ENCODE measurements around the gene GPX3.

DNA sequence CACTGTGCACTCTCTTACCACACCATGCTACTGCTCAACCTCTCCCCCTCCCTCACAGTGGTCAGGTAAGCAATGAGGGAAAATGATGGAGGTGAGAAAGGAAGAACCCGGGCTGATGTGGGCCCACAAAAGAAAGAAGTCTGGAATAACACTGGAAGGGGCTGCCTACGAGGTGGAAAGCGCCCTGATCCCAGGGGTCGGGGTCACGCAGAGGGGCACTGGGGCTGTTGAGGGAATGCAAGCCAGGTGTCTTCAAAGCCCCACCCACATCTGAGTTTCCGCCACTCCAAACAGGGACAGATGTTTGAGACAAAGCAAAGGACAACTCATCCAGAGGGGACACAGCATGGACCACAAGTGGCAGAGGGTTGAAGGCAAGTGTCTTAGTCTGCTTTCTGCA, 56.2 kb downstream of the GPX3 start:
- TF ChIP-seq, protein P1, sequence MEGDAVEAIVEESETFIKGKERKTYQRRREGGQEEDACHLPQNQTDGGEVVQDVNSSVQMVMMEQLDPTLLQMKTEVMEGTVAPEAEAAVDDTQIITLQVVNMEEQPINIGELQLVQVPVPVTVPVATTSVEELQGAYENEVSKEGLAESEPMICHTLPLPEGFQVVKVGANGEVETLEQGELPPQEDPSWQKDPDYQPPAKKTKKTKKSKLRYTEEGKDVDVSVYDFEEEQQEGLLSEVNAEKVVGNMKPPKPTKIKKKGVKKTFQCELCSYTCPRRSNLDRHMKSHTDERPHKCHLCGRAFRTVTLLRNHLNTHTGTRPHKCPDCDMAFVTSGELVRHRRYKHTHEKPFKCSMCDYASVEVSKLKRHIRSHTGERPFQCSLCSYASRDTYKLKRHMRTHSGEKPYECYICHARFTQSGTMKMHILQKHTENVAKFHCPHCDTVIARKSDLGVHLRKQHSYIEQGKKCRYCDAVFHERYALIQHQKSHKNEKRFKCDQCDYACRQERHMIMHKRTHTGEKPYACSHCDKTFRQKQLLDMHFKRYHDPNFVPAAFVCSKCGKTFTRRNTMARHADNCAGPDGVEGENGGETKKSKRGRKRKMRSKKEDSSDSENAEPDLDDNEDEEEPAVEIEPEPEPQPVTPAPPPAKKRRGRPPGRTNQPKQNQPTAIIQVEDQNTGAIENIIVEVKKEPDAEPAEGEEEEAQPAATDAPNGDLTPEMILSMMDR (conservative IDR thresholded peaks at IDR 0.05; ENCODE audit: low read depth in 2 of 2) = no peak
- no peak for TF ChIP-seq EZH2 (IDR thresholded peaks at IDR 0.05; ENCODE audit: low read depth, unreplicated experiment)
- TF ChIP-seq, protein P2, sequence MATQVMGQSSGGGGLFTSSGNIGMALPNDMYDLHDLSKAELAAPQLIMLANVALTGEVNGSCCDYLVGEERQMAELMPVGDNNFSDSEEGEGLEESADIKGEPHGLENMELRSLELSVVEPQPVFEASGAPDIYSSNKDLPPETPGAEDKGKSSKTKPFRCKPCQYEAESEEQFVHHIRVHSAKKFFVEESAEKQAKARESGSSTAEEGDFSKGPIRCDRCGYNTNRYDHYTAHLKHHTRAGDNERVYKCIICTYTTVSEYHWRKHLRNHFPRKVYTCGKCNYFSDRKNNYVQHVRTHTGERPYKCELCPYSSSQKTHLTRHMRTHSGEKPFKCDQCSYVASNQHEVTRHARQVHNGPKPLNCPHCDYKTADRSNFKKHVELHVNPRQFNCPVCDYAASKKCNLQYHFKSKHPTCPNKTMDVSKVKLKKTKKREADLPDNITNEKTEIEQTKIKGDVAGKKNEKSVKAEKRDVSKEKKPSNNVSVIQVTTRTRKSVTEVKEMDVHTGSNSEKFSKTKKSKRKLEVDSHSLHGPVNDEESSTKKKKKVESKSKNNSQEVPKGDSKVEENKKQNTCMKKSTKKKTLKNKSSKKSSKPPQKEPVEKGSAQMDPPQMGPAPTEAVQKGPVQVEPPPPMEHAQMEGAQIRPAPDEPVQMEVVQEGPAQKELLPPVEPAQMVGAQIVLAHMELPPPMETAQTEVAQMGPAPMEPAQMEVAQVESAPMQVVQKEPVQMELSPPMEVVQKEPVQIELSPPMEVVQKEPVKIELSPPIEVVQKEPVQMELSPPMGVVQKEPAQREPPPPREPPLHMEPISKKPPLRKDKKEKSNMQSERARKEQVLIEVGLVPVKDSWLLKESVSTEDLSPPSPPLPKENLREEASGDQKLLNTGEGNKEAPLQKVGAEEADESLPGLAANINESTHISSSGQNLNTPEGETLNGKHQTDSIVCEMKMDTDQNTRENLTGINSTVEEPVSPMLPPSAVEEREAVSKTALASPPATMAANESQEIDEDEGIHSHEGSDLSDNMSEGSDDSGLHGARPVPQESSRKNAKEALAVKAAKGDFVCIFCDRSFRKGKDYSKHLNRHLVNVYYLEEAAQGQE (IDR thresholded peaks at IDR 0.05; ENCODE audit: unreplicated experiment) = no peak
- no peak for TF ChIP-seq EZH2phosphoT487 (IDR thresholded peaks at IDR 0.05; ENCODE audit: unreplicated experiment)
- no peak for TF ChIP-seq ZNF331 (CRISPR knock-in tag; IDR thresholded peaks at IDR 0.05; ENCODE audit: low read depth)
- TF ChIP-seq POLR2AphosphoS5 (IDR thresholded peaks at IDR 0.05; ENCODE audit: low read depth) = no peak
- no peak for TF ChIP-seq NANOG (IDR thresholded peaks at IDR 0.05; ENCODE audit: borderline replicate concordance)
- TF ChIP-seq CREB1 (CRISPR knock-in tag; IDR thresholded peaks at IDR 0.05; ENCODE audit: low read depth) = no peak
- TF ChIP-seq JUNB (IDR thresholded peaks at IDR 0.05; ENCODE audit: unreplicated experiment) = no peak
- TF ChIP-seq, protein P3, sequence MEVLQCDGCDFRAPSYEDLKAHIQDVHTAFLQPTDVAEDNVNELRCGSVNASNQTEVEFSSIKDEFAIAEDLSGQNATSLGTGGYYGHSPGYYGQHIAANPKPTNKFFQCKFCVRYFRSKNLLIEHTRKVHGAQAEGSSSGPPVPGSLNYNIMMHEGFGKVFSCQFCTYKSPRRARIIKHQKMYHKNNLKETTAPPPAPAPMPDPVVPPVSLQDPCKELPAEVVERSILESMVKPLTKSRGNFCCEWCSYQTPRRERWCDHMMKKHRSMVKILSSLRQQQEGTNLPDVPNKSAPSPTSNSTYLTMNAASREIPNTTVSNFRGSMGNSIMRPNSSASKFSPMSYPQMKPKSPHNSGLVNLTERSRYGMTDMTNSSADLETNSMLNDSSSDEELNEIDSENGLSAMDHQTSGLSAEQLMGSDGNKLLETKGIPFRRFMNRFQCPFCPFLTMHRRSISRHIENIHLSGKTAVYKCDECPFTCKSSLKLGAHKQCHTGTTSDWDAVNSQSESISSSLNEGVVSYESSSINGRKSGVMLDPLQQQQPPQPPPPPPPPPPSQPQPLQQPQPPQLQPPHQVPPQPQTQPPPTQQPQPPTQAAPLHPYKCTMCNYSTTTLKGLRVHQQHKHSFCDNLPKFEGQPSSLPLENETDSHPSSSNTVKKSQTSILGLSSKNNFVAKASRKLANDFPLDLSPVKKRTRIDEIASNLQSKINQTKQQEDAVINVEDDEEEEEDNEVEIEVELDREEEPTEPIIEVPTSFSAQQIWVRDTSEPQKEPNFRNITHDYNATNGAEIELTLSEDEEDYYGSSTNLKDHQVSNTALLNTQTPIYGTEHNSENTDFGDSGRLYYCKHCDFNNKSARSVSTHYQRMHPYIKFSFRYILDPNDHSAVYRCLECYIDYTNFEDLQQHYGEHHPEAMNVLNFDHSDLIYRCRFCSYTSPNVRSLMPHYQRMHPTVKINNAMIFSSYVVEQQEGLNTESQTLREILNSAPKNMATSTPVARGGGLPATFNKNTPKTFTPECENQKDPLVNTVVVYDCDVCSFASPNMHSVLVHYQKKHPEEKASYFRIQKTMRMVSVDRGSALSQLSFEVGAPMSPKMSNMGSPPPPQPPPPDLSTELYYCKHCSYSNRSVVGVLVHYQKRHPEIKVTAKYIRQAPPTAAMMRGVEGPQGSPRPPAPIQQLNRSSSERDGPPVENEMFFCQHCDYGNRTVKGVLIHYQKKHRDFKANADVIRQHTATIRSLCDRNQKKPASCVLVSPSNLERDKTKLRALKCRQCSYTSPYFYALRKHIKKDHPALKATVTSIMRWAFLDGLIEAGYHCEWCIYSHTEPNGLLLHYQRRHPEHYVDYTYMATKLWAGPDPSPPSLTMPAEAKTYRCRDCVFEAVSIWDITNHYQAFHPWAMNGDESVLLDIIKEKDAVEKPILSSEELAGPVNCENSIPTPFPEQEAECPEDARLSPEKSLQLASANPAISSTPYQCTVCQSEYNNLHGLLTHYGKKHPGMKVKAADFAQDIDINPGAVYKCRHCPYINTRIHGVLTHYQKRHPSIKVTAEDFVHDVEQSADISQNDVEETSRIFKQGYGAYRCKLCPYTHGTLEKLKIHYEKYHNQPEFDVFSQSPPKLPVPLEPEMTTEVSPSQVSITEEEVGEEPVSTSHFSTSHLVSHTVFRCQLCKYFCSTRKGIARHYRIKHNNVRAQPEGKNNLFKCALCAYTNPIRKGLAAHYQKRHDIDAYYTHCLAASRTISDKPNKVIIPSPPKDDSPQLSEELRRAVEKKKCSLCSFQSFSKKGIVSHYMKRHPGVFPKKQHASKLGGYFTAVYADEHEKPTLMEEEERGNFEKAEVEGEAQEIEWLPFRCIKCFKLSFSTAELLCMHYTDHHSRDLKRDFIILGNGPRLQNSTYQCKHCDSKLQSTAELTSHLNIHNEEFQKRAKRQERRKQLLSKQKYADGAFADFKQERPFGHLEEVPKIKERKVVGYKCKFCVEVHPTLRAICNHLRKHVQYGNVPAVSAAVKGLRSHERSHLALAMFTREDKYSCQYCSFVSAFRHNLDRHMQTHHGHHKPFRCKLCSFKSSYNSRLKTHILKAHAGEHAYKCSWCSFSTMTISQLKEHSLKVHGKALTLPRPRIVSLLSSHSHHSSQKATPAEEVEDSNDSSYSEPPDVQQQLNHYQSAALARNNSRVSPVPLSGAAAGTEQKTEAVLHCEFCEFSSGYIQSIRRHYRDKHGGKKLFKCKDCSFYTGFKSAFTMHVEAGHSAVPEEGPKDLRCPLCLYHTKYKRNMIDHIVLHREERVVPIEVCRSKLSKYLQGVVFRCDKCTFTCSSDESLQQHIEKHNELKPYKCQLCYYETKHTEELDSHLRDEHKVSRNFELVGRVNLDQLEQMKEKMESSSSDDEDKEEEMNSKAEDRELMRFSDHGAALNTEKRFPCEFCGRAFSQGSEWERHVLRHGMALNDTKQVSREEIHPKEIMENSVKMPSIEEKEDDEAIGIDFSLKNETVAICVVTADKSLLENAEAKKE (CRISPR knock-in tag; IDR thresholded peaks at IDR 0.05) = no peak
- TF ChIP-seq, protein P4, sequence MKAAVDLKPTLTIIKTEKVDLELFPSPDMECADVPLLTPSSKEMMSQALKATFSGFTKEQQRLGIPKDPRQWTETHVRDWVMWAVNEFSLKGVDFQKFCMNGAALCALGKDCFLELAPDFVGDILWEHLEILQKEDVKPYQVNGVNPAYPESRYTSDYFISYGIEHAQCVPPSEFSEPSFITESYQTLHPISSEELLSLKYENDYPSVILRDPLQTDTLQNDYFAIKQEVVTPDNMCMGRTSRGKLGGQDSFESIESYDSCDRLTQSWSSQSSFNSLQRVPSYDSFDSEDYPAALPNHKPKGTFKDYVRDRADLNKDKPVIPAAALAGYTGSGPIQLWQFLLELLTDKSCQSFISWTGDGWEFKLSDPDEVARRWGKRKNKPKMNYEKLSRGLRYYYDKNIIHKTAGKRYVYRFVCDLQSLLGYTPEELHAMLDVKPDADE (IDR thresholded peaks at IDR 0.05) = no peak
- no peak for TF ChIP-seq ZNF114 (CRISPR knock-in tag; IDR thresholded peaks at IDR 0.05)
- TF ChIP-seq STAT1 (IDR thresholded peaks at IDR 0.05; ENCODE audit: unreplicated experiment) = no peak
